ENCODE data around the gene ZNF181. TPM values are rescaled to one million over a fixed set of nuclear protein-coding genes. Genes with fewer than 3 reads are reported as not detected.
A peak's percentile ranks its signal among the peaks of the same experiment; 100 is the strongest.

ZNF181 gene
- total and polyA plus RNA-seq, 9 donors, result 9.2 to 23.1 (median 14.1) TPM

- H3K27ac ChIP-seq (ENCODE audit: low read length), result peak overlapping the region; percentile 96
- H3K4me1 ChIP-seq (ENCODE audit: control insufficient read depth, insufficient read depth, low read length), result peaks cover 17% of the 10 kb centered on the region
- peak overlapping the region; percentile 72 for H3K4me3 ChIP-seq (ENCODE audit: low read length)
- H3K27me3 ChIP-seq (ENCODE audit: control insufficient read depth, insufficient read depth, low read length), result no peaks in the 10 kb centered on the region
- H3K36me3 ChIP-seq (ENCODE audit: control insufficient read depth, insufficient read depth, low read length), result peaks cover 23% of the 10 kb centered on the region
- WGBS (ENCODE audit: insufficient coverage), result 9% methylated on average over 13 of the region's 16 CpGs
- peaks cover 15% of the 10 kb centered on the region for H3K9me3 ChIP-seq (replicated peaks; ENCODE audit: control insufficient read depth, low read depth, low read length)
- DNase-seq, result no peak
Observed at GRCh38 chr19:34734537-34735103, 577 bp downstream of the ZNF181 start.

- Histone ChIP-seq H3K4me3 (ENCODE audit: low read length) (no peak overlapping the region), H3K27ac (ENCODE audit: low read length) (no peak overlapping the region), H3K36me3 (ENCODE audit: control insufficient read depth, insufficient read depth, low read length) (peaks cover 12% of the 10 kb centered on the region), H3K27me3 (ENCODE audit: control insufficient read depth, insufficient read depth, low read length) (no peaks in the 10 kb centered on the region), H3K4me1 (ENCODE audit: control insufficient read depth, insufficient read depth, low read length) (no peaks in the 10 kb centered on the region), H3K9me3 (replicated peaks; ENCODE audit: control insufficient read depth, low read depth, low read length) (peaks cover 40% of the 10 kb centered on the region)
- no peak for DNase-seq
- WGBS (ENCODE audit: insufficient coverage), result no CpG with 5 or more reads among the region's 3 CpGs
Observed at GRCh38 chr19:34744896-34745690, 11.1 kb downstream of the ZNF181 start.

DNA sequence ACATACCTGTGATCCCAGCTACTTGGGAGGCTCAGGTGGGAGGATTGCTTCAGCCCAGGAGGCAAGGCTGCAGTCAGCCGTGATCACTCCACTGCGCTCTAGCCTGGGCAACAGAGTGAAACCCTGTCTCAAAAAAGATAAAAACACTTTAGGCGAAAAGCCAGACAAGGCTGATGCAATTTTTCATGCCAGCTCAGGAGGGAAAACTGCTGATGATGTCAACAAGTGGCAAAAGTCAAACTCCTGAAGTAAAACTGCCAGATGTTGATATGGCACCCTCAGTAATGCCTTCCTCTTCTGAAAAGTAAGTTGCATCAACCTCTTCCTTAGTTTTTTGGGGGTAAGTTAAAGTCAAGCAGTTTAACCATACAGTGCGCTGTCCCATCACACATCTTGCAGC, 23.4 kb downstream of the ZNF181 start:
- WGBS (ENCODE audit: insufficient coverage), result 100% methylated on average over 3 of the region's 4 CpGs

GRCh38 chr19:34759218-34759917, 25.3 kb downstream of the ZNF181 start:
- no peaks in the 10 kb centered on the region for H3K27me3 ChIP-seq (ENCODE audit: control insufficient read depth, insufficient read depth, low read length)
- H3K4me1 ChIP-seq (ENCODE audit: control insufficient read depth, insufficient read depth, low read length), result no peaks in the 10 kb centered on the region
- no peak overlapping the region for H3K27ac ChIP-seq (ENCODE audit: low read length)
- H3K9me3 ChIP-seq (replicated peaks; ENCODE audit: control insufficient read depth, low read depth, low read length), result peaks cover 62% of the 10 kb centered on the region
- H3K36me3 ChIP-seq (ENCODE audit: control insufficient read depth, insufficient read depth, low read length), result peaks cover 23% of the 10 kb centered on the region
- H3K4me3 ChIP-seq (ENCODE audit: low read length), result no peak overlapping the region
- DNase-seq, result no peak
- no CpG with 5 or more reads among the region's 11 CpGs for WGBS (ENCODE audit: insufficient coverage)

More for the DNA sequence above, 23.4 kb downstream of the ZNF181 start:
- Histone ChIP-seq H3K4me1 (ENCODE audit: control insufficient read depth, insufficient read depth, low read length) (no peaks in the 10 kb centered on the region), H3K27ac (ENCODE audit: low read length) (no peak overlapping the region), H3K4me3 (ENCODE audit: low read length) (no peak overlapping the region), H3K9me3 (replicated peaks; ENCODE audit: control insufficient read depth, low read depth, low read length) (peaks cover 69% of the 10 kb centered on the region), H3K27me3 (ENCODE audit: control insufficient read depth, insufficient read depth, low read length) (no peaks in the 10 kb centered on the region), H3K36me3 (ENCODE audit: control insufficient read depth, insufficient read depth, low read length) (peaks cover 22% of the 10 kb centered on the region)
- DNase-seq, result no peak

- WGBS (ENCODE audit: insufficient coverage), result 100% methylated on average over 1 of the region's 2 CpGs
- DNase-seq, result no peak
Observed at GRCh38 chr19:34766386-34766785, 32.3 kb downstream of the ZNF181 start.

GRCh38 chr19:34767951-34768350, 33.9 kb downstream of the ZNF181 start:
- H3K27me3 ChIP-seq (ENCODE audit: control insufficient read depth, insufficient read depth, low read length), result no peaks in the 10 kb centered on the region
- H3K27ac ChIP-seq (ENCODE audit: low read length), result no peak overlapping the region
- H3K9me3 ChIP-seq (replicated peaks; ENCODE audit: control insufficient read depth, low read depth, low read length), result peaks cover 12% of the 10 kb centered on the region
- 83% methylated on average over 1 of the region's 3 CpGs for WGBS (ENCODE audit: insufficient coverage)
- H3K4me1 ChIP-seq (ENCODE audit: control insufficient read depth, insufficient read depth, low read length), result peaks cover 12% of the 10 kb centered on the region
- peaks cover 59% of the 10 kb centered on the region for H3K36me3 ChIP-seq (ENCODE audit: control insufficient read depth, insufficient read depth, low read length)
- peak; percentile 32 for DNase-seq
- no peak overlapping the region for H3K4me3 ChIP-seq (ENCODE audit: low read length)

More at GRCh38 chr19:34766386-34766785, 32.3 kb downstream of the ZNF181 start:
- H3K9me3 ChIP-seq (replicated peaks; ENCODE audit: control insufficient read depth, low read depth, low read length), result peaks cover 15% of the 10 kb centered on the region
- H3K27ac ChIP-seq (ENCODE audit: low read length), result no peak overlapping the region
- peaks cover 59% of the 10 kb centered on the region for H3K36me3 ChIP-seq (ENCODE audit: control insufficient read depth, insufficient read depth, low read length)
- H3K4me3 ChIP-seq (ENCODE audit: low read length), result no peak overlapping the region
- peaks cover under 1% of the 10 kb centered on the region for H3K4me1 ChIP-seq (ENCODE audit: control insufficient read depth, insufficient read depth, low read length)
- no peaks in the 10 kb centered on the region for H3K27me3 ChIP-seq (ENCODE audit: control insufficient read depth, insufficient read depth, low read length)

- H3K36me3 ChIP-seq (ENCODE audit: control insufficient read depth, insufficient read depth, low read length), result peaks cover 24% of the 10 kb centered on the region
- under 1% methylated on average over 56 of the region's 69 CpGs for WGBS (ENCODE audit: insufficient coverage)
Observed at GRCh38 chr19:34772697-34773554, 38.9 kb downstream of the ZNF181 start, which contains the start of gene ZNF599. Gene ZNF599 (minus strand): TSS chr19:34773215. CDS start chr19:34772841, 374 bp downstream.

DNA sequence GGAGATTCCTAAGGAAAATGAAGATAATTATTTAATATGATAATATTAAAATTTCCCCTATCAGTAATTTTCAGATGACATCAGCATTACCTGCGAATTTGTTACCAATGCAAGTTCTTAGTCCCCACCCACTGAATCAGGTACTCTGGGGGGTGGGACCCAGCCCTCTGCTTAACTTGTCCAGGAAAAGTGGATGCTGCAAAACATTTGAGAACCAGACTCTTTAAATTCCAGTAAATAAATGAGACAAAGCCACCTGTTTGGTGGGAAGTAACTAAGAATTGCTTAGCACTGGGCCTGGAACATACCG, 39.5 kb downstream of the ZNF181 start:
- peaks cover 12% of the 10 kb centered on the region for H3K4me1 ChIP-seq (ENCODE audit: control insufficient read depth, insufficient read depth, low read length)
- peaks cover 18% of the 10 kb centered on the region for H3K36me3 ChIP-seq (ENCODE audit: control insufficient read depth, insufficient read depth, low read length)
- no peak overlapping the region for H3K4me3 ChIP-seq (ENCODE audit: low read length)
- WGBS (ENCODE audit: insufficient coverage), result no CpG with 5 or more reads among the region's 2 CpGs
- H3K27me3 ChIP-seq (ENCODE audit: control insufficient read depth, insufficient read depth, low read length), result peaks cover 4% of the 10 kb centered on the region
- DNase-seq, result no peak
- H3K9me3 ChIP-seq (replicated peaks; ENCODE audit: control insufficient read depth, low read depth, low read length), result no peaks in the 10 kb centered on the region
- H3K27ac ChIP-seq (ENCODE audit: low read length), result no peak overlapping the region

More at GRCh38 chr19:34772697-34773554, 38.9 kb downstream of the ZNF181 start, which contains the start of gene ZNF599:
- peaks cover 2% of the 10 kb centered on the region for H3K9me3 ChIP-seq (replicated peaks; ENCODE audit: control insufficient read depth, low read depth, low read length)
- peaks cover 4% of the 10 kb centered on the region for H3K27me3 ChIP-seq (ENCODE audit: control insufficient read depth, insufficient read depth, low read length)
- H3K4me1 ChIP-seq (ENCODE audit: control insufficient read depth, insufficient read depth, low read length), result peaks cover 12% of the 10 kb centered on the region
- H3K27ac ChIP-seq (ENCODE audit: low read length), result peak within 1 kb of the TSS; percentile 88
- peak; percentile 97 for DNase-seq
- H3K4me3 ChIP-seq (ENCODE audit: low read length), result peak within 1 kb of the TSS; percentile 84

GRCh38 chr19:34774857-34775256, 40.8 kb downstream of the ZNF181 start:
- H3K36me3 ChIP-seq (ENCODE audit: control insufficient read depth, insufficient read depth, low read length), result peaks cover 4% of the 10 kb centered on the region
- DNase-seq, result no peak
- no peak overlapping the region for H3K4me3 ChIP-seq (ENCODE audit: low read length)
- peaks cover 12% of the 10 kb centered on the region for H3K4me1 ChIP-seq (ENCODE audit: control insufficient read depth, insufficient read depth, low read length)
- no peaks in the 10 kb centered on the region for H3K9me3 ChIP-seq (replicated peaks; ENCODE audit: control insufficient read depth, low read depth, low read length)
- peaks cover 4% of the 10 kb centered on the region for H3K27me3 ChIP-seq (ENCODE audit: control insufficient read depth, insufficient read depth, low read length)
- no peak overlapping the region for H3K27ac ChIP-seq (ENCODE audit: low read length)
- WGBS (ENCODE audit: insufficient coverage), result no CpG with 5 or more reads among the region's 2 CpGs

Measured in muscle of leg (tissue), 11 donors.